GM10266 (cell line): ENCODE measurements around the gene CTTNBP2.

Source experiments
- DNase-seq: peaks from one replicate; pipeline ENCODE4 v3.0.0; 2012; ENCODE audit errors: extremely low spot score
- TF ChIP-seq, protein P1 (sequence below): IDR thresholded peaks from 2 replicates; pipeline ENCODE4 v1.5.1; 2012; ENCODE audit warnings: mild to moderate bottlenecking, low read depth; ENCODE audit not compliant: control insufficient read depth, insufficient read depth; ENCODE audit errors: missing control alignments

CTTNBP2 gene

DNA sequence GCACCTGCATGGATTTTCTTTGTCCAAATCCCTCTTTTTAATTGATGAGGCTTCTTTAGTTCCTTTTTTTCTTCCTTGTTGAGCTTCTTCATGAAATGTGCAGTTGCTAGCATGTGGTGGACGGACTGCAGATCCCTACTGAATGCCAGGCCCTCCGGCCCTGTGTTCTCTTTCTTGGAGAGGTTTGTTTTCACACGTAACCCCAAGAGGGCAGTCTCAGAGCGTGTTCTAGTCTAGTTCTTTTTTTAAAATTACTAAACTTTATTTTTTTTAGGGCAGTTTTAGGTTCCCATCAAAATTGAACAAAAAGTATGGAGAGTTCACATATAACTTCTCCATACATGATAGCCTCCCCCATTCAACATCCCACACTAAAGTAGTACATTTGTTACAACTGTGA, 203.4 kb downstream of the CTTNBP2 start:
- TF ChIP-seq, protein P1, sequence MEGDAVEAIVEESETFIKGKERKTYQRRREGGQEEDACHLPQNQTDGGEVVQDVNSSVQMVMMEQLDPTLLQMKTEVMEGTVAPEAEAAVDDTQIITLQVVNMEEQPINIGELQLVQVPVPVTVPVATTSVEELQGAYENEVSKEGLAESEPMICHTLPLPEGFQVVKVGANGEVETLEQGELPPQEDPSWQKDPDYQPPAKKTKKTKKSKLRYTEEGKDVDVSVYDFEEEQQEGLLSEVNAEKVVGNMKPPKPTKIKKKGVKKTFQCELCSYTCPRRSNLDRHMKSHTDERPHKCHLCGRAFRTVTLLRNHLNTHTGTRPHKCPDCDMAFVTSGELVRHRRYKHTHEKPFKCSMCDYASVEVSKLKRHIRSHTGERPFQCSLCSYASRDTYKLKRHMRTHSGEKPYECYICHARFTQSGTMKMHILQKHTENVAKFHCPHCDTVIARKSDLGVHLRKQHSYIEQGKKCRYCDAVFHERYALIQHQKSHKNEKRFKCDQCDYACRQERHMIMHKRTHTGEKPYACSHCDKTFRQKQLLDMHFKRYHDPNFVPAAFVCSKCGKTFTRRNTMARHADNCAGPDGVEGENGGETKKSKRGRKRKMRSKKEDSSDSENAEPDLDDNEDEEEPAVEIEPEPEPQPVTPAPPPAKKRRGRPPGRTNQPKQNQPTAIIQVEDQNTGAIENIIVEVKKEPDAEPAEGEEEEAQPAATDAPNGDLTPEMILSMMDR: no peak

DNA sequence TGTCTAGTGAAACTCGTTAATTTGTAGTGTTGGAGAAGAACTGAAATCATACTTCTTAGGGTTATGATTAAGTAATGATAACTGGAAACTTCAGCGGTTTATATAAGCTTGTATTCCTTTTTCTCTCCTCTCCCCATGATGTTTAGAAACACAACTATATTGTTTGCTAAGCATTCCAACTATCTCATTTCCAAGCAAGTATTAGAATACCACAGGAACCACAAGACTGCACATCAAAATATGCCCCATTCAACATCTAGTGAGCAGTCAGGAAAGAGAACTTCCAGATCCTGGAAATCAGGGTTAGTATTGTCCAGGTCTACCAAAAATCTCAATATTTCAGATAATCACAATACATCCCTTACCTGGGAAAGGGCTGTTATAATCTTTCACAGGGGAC, 205.8 kb downstream of the CTTNBP2 start:
- TF ChIP-seq, protein P1: no peak
- no peak for DNase-seq

More for the DNA sequence above, 203.4 kb downstream of the CTTNBP2 start:
- DNase-seq: no peak

DNA sequence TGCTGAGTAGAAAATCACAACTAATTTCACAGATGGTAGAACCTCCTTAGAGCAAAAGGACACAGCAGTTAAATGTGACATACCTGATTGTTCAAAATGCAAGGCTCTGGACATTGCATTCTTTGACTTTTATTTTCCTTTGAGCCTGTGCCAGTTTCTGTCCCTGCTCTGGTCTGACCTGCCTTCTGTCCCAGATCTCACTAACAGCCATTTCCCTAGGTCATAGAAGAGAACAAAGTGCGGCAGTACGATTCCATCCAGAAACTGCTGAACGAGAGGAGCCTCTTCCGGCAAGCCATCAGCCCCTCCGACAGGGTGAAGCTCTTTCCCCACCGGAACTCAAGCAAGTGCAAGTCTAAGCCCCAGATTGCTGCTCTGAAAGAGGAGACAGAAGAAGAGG, 206.6 kb downstream of the CTTNBP2 start:
- no peak for DNase-seq
- TF ChIP-seq, protein P1: no peak

DNA sequence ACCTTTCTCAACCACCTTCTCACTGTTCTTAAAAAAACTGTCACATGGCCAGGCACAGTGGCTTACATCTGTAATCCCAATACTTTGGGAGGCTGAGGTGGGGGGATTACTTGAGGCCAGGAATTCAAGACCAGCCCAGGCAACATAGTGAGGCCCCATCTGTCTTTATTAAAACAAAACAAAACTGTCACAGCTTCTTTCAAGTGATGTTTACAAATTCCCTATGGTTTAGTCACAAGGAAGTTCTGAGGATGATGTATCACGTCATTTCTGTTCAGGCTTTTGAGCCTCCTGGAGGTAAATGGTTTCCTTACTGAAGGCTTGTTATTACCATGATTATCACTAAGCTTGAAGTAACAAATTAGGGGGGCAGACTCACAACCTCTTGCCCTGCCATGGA, 207.2 kb downstream of the CTTNBP2 start:
- TF ChIP-seq, protein P1: no peak
- DNase-seq: no peak

DNA sequence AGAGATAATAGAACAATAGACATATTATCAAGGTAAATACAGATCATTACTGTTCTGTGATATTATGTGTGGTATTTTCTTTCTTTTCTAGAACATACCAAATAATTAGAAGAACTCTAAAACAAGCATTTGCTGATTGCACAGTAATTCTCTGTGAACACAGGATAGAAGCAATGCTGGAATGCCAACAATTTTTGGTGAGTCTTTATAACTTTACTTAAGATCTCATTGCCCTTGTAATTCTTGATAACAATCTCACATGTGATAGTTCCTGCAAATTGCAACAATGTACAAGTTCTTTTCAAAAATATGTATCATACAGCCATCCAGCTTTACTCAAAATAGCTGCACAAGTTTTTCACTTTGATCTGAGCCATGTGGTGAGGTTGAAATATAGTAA, 207.9 kb downstream of the CTTNBP2 start:
- TF ChIP-seq, protein P1: no peak
- DNase-seq: no peak

DNA sequence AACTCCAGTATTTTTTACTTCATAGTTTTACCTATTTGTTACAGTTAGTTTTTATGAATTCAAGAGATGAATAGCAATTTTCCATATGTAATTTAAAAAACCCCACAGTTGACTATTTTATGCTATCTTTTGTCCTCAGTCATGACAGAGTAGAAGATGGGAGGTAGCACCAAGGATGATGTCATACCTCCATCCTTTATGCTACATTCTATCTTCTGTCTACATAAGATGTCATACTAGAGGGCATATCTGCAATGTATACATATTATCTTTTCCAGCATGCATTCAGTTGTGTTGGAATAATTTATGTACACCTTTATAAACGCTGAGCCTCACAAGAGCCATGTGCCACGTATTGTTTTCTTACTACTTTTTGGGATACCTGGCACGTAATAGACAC, 209.2 kb downstream of the CTTNBP2 start:
- TF ChIP-seq, protein P1: no peak
- no peak for DNase-seq

DNA sequence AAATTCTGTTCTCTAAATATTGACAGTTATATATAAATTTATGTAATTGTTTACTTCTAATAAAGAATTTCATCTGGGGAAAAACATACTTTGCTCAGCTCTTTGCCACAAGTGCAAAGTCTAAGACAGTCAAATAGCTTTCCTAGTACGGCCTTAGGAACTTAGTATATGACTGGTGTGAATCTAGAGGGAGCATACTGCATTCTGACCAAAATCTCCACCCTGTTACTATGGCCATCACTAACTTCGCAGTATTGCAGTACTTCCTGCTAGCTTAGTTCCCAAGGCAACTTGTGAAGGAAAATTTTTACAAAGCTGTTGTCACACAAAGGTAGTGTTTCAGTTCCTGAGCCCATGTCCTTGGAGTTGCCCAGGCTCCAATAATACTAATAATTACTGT, 211.9 kb downstream of the CTTNBP2 start:
- TF ChIP-seq, protein P1: no peak

More for the DNA sequence above, 211.9 kb downstream of the CTTNBP2 start:
- no peak for DNase-seq
